IPS-18c (cell line): ENCODE results near the gene DUS1L.

Source experiments
- H3K4me3 ChIP-seq: 2 replicates; pipeline ENCODE4 v1.7.0; 2013; ENCODE audit warnings: low read depth, mild to moderate bottlenecking, low read length, moderate library complexity; ENCODE audit not compliant: insufficient read depth
- H3K9me3 ChIP-seq: one replicate; pipeline ENCODE4 v1.6.1; 2013; ENCODE audit warnings: mild to moderate bottlenecking, low read length, moderate library complexity; ENCODE audit not compliant: control insufficient read depth, insufficient read depth

Gene DUS1L

GRCh38 chr17:82063424-82064415 is 1.9 kb downstream of the DUS1L start:
- H3K9me3 ChIP-seq = no peaks in the 10 kb centered on the region

GRCh38 chr17:82062984-82063368 is 2.6 kb downstream of the DUS1L start:
- no peak overlapping the region for H3K4me3 ChIP-seq
- no peaks in the 10 kb centered on the region for H3K9me3 ChIP-seq

More at GRCh38 chr17:82063424-82064415, 1.9 kb downstream of the DUS1L start:
- no peak overlapping the region for H3K4me3 ChIP-seq

DNA sequence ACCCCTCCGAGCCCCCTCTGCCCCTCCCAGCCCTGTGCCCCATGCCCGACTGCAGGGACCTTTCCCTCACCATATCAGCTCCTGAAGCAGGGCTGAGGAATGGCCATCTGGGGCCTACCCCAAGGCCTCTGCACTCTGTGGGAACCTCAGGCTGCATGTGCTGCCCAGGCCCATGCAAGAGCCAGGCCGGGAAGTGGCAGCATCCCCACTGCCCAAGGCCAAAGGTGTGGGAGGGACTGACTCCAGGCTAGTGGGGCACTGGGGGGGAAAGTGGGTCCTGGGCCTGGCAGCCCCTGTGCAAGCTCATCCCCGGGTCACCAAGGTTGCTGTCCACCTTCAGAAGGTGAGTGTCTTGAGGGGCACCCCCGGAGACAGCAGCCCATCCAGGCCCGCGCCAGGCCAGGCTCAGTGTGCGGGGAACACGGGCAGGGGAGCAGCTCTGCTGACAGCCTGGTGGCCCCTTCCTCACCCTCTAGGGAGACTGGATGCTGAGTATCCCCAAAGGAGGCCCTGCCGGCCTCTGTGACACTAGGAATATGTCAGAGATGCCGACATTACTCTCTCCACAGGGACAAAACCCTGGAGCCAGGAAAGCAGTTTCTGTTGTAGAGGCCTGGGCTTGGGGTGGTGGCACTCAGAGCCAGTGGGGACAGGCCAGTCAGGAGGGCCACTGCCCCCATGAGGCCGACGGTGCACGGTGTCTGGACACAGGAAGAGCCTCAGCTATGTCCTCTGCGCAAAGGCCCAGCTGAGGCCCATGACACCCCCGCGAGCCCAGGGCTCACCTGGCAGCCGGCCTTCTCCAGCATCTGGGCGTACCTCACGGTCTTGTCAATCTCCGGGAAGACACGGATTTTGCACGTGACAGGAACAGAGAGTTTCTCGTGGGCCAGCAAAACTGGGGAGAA is 3.3 kb downstream of the DUS1L start:
- Histone ChIP-seq H3K9me3 (no peaks in the 10 kb centered on the region), H3K4me3 (no peak overlapping the region)

GRCh38 chr17:82061047-82061925 is 4.3 kb downstream of the DUS1L start:
- Histone ChIP-seq H3K9me3 (no peaks in the 10 kb centered on the region), H3K4me3 (no peak overlapping the region)

- H3K4me3 ChIP-seq = no peak overlapping the region
Measured at GRCh38 chr17:82060614-82061013, 5.0 kb downstream of the DUS1L start.

DNA sequence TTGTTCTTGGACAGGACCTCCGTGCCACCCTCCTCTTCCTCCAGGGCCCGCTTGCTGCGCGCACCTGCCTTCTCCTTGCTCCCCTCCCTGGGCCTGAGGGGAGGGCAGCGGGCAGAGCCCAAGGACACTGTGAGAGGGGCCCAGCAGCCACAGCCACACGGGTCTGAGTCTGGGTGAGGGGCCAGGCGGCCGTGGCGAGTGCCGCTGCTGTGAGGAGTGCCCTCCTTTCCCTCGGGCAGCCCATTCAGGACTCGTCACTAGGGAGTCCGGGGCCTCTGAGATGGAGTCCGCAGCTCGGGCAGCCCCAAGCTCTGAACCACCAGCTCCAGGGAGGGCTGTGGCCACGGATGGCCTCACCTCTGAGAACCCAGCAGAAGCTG is 5.6 kb downstream of the DUS1L start:
- Histone ChIP-seq H3K9me3 (no peaks in the 10 kb centered on the region), H3K4me3 (no peak overlapping the region)

More at GRCh38 chr17:82060614-82061013, 5.0 kb downstream of the DUS1L start:
- no peaks in the 10 kb centered on the region for H3K9me3 ChIP-seq

- Histone ChIP-seq H3K9me3 (peaks cover under 1% of the 10 kb centered on the region), H3K4me3 (no peak overlapping the region)
Measured at GRCh38 chr17:82059272-82060000, 6.2 kb downstream of the DUS1L start.

- H3K9me3 ChIP-seq = peaks cover 2% of the 10 kb centered on the region
- H3K4me3 ChIP-seq = no peak overlapping the region
Measured at GRCh38 chr17:82058855-82059249, 6.8 kb downstream of the DUS1L start.

GRCh38 chr17:82058230-82058854 is 7.3 kb downstream of the DUS1L start:
- Histone ChIP-seq H3K9me3 (peaks cover 2% of the 10 kb centered on the region), H3K4me3 (no peak overlapping the region)

DNA sequence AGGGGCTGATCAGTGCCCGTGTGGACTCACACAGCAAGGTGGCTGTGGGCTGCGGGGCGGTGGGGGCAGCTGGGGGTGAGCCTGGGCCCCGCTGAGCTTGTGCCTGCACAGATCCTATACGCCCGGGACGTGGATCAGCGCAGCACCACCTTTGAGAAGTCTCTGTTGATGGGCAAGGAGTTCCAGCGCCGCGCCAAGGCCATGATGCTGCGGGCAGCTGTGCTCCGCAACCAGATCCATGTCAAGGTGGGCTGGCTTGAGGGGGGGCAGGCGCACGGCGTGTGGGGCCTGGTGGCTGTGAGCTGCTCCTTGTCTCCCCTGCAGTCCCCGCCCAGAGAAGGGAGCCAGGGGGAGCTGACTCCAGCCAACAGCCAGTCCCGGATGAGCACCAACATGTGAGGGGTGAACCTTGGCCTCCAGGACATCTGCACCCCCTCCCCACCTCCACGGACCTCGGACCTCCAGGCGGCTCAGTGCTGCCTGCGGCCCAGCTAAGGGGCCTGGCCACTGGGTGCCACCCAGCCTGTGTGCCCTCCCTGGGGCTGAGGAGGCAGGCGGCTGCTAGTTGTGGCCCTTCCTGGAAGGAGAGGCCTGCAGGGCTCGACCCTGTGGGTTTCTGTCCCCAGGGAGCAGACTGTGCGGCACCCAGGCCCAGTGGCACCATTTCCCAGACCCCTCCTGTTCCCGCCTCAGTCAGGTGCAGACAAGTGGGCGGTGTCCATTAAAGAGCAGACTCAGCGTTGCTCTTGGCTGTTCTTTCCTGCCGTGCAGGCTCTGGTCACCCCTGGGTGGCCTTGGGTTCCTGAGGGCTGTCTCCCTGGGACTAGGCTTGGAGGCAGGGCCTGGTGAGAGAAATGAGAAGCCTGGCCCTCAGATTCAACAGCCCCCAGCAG is 8.6 kb downstream of the DUS1L start:
- Histone ChIP-seq H3K4me3 (no peak overlapping the region), H3K9me3 (peaks cover 2% of the 10 kb centered on the region)

GRCh38 chr17:82055965-82056728 is 9.5 kb downstream of the DUS1L start:
- H3K4me3 ChIP-seq = no peak overlapping the region
- peaks cover 2% of the 10 kb centered on the region for H3K9me3 ChIP-seq

DNA sequence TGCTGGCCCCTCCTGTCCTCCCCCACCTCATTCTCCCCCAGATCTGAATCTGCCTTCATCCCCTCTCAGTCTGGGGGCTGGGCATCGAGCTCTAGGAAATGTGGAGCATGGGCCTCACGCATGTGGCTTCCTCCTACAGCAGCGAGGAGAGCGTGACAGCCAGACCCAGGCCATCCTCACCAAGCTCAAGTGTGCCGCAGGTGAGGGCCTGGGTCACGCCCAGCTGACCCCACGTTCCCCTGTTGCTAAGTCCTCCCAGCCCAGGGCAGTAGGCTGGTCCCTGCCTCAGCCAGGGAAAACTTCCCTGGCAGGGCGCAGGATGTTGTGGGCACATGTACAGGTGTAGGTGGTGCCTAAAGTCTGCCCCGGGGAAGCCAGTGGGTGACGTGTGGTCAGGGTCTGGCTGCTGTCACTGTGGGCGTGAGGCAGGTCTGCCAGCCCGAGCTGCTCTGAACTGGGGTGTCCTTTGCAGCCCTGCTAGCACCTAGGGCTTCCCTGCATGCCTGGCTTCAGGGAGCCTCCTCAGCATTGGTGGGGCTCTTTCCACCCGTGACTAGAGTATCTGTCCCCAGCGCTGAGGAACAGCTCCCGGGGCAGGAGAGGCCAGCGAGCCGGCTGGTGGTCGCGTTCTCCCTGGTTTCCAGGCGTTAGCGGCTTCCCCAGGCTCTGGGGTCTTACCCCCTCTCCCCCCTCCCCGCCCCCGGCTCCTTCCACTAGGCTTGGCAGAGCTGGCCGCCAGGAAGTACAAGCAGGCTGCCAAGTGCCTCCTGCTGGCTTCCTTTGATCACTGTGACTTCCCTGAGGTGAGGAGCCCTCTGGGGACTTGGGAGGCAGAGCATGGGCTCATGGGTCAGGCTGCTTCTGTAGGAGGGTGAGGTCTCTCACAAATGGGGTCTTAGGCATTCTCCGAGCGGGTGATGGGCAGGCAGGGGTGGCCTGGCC is 10.3 kb downstream of the DUS1L start:
- Histone ChIP-seq H3K4me3 (no peak overlapping the region), H3K9me3 (peaks cover 2% of the 10 kb centered on the region)

DNA sequence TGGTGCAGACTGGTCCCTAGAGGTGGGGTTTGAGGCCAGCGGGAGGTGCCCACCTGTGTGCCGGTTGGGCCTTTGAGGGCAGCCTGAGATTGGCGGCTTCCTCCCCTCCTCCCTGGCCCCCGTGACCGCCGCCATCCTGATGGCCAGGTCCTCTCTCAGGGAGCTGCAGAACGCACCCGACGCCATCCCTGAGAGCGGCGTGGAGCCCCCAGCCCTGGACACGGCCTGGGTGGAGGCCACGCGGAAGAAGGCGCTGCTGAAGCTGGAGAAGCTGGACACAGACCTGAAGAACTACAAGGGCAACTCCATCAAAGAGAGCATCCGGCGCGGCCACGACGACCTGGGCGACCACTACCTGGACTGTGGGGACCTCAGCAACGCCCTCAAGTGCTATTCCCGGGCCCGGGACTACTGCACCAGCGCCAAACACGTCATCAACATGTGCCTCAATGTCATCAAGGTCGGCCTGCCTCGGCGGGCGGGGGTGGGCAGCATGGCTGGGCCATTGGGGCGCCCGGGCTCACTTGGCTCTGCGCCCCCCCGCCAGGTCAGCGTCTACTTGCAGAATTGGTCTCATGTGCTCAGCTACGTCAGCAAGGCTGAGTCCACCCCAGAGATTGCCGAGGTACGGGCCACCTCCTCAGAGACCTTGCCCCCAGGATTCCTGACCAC is 11.1 kb downstream of the DUS1L start:
- Histone ChIP-seq H3K4me3 (no peak overlapping the region), H3K9me3 (peaks cover 2% of the 10 kb centered on the region)
